Central memory CD4-positive, alpha-beta T cell (primary cell): ENCODE results near the gene SFXN4.
"Not testable (repeated sequence)": the region's sequence is repeated elsewhere in the genome, so short reads cannot be mapped to it uniquely, and the experiment has no call there.

Experiments used
- DNase-seq: peaks from one replicate; pipeline ENCODE4 v3.0.0; 2022

The SFXN4 gene

GRCh38 chr10:119105155-119105554 is 60.4 kb downstream of the SFXN4 start:
- DNase-seq, result no peak

GRCh38 chr10:119104654-119105015 is 60.9 kb downstream of the SFXN4 start:
- DNase-seq, result no peak

GRCh38 chr10:119103903-119104653 is 61.4 kb downstream of the SFXN4 start, which contains the start of gene DENND10:
Gene DENND10, plus strand, starts transcription at chr10:119104113. Its CDS starts 30 bp downstream, at chr10:119104143.
- peak; percentile 49 for DNase-seq

- no peak for DNase-seq
Measured at GRCh38 chr10:119103241-119103902, 62.1 kb downstream of the SFXN4 start.

DNA sequence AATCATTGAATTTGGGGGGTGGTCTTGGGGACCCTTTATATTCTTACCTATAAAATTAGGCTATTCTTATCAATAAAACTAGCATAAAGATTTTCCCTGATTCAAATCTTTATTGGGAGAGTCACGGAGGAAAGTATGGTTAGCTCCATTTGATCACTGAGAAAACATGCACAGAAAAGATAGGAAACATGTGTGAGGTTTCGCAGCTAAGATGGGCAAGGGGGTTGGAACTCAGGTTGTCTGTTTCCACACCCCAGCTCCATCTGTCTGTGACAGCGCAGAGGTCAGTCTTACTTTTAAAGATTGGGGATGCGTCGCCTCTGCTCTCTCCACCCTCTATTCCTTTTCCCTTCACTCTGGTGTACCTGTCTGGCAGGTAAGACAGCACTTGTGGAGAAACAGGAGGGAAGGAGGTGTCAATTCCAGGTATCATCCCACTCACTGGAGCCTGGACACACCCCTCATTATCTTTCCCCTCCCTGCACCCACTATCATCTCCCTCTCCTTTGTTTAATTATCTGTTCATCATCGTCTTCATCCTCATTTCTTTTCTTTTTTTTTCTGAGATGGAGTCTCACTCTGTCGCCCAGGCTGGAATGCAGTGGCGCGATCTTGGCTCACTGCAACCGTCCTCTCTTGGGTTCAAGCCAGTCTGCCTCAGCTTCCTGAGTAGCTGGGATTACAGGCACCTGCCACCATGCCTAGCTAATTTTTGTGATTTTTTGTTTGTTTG is 64.0 kb downstream of the SFXN4 start:
- no peak for DNase-seq

DNA sequence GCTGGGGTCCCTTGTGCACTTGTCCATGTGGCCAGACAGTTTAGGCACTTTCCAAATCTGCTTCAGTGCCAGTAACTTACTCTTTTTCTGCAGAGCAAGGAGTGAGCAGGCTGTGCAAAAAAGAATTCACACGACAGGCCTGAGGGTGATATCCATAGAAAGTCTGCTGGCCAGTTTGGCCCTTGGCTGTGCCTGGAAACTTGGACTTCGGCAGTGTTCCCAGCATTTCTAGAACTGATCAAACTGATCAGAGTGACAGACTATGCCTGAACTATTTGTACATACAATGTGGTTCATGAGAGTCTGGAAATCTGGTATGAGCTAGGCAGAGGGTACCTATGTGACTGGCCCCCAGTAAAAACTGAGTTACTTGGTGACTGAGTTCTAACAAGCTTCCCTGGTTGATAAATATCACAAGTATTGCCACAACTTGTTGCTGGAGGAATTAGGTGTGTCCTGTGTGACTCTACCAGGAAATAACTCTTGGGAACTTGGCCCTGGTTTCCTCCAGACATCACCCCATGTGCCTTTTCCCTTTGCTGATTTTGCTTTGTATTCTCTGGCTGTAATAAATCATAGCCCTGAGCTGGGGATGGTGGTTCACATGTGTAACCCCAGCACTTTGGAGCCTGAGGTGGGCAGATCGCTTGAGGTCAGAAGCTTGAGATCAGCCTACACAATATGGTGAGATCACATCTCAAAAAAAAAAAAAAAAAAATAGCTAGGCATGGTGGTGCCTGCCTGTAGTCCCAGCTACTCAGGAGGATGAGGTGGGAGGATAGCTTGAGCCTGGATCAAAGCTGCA is 64.9 kb downstream of the SFXN4 start:
- DNase-seq, result no peak

DNA sequence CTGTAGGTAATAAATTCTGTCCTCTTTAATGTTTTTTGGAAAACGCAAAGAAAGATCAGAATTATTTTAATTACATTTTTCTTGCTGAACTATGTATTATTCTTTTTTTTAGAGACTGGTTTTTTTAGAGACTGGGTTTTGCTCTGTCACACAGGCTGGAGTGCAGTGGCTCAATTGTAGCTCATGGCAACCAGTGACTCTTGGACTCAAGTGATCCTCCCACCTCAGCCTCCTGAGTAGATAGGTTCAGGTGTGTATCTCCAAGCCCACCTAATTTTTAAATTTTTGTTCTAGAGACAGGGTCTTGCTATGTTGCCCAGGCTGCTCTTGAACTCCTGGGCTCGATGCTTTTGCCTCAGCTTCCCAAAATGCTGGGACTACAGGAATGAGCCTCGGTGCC is 66.9 kb downstream of the SFXN4 start:
- DNase-seq, result no peak

GRCh38 chr10:119096641-119097415 is 68.7 kb downstream of the SFXN4 start:
- not testable (repeated sequence) for DNase-seq

DNA sequence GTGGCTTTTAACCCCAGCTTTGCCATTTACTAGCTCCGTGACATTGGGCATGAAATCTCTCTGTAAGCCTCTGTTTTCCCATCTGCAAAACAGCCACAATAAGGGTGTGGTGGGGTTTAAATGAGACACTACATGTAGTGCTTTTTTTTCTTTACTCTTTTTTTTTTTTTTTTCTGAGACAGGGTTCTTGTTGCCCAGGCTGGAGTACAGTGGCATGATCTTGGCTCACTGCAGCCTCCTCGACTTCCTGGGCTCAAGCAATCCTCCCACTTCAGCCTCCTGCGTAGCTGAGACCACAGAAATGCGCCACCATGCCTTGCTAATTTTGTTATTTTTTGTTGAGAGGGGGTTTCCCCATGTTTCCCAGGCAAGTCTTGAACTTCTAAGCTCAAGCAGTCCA is 69.9 kb downstream of the SFXN4 start:
- DNase-seq, result peak; percentile 34

- DNase-seq, result peak; percentile 86
Measured at GRCh38 chr10:119090968-119091367, 74.5 kb downstream of the SFXN4 start.
